HG02588 (cell line): Measurements from ENCODE around the gene CLTA.

Experiments
- ATAC-seq: cut with Tn5 transposase; IDR thresholded peaks from one replicate; pipeline ENCODE4 v1.9.1; 2021; ENCODE audit warnings: mild to moderate bottlenecking, moderate library complexity; ENCODE audit not compliant: unreplicated experiment

The CLTA gene

GRCh38 chr9:36187414-36187813 is 3.3 kb upstream of the CLTA start:
- ATAC-seq = no peak

- no peak for ATAC-seq
These were observed 2.5 kb upstream of the CLTA start for GRCh38 chr9:36188212-36188611.

- ATAC-seq = no peak
These were observed 745 bp upstream of the CLTA start for GRCh38 chr9:36189976-36190375.

- peak; percentile 2 for ATAC-seq
These were observed 547 bp downstream of the CLTA start for GRCh38 chr9:36191290-36191645.

GRCh38 chr9:36191686-36192085 is 965 bp downstream of the CLTA start:
- no peak for ATAC-seq

GRCh38 chr9:36192196-36192595 is 1.5 kb downstream of the CLTA start:
- no peak for ATAC-seq

GRCh38 chr9:36193023-36193422 is 2.3 kb downstream of the CLTA start:
- no peak for ATAC-seq

GRCh38 chr9:36194326-36195000 is 3.7 kb downstream of the CLTA start:
- no peak for ATAC-seq

GRCh38 chr9:36204906-36205547 is 14.3 kb downstream of the CLTA start:
- no peak for ATAC-seq

GRCh38 chr9:36207016-36207415 is 16.3 kb downstream of the CLTA start:
- no peak for ATAC-seq

- no peak for ATAC-seq
These were observed 16.9 kb downstream of the CLTA start for GRCh38 chr9:36207546-36208012.

GRCh38 chr9:36208521-36209253 is 18.0 kb downstream of the CLTA start:
- ATAC-seq = no peak

GRCh38 chr9:36210722-36211121 is 20.0 kb downstream of the CLTA start:
- no peak for ATAC-seq

GRCh38 chr9:36211510-36211909 is 20.8 kb downstream of the CLTA start:
- ATAC-seq = no peak

GRCh38 chr9:36213387-36213786 is 22.7 kb downstream of the CLTA start:
- no peak for ATAC-seq

- no peak for ATAC-seq
These were observed 23.3 kb downstream of the CLTA start for GRCh38 chr9:36213989-36214388.

GRCh38 chr9:36214571-36214970 is 23.9 kb downstream of the CLTA start:
- no peak for ATAC-seq

- ATAC-seq = no peak
These were observed 26.7 kb downstream of the CLTA start for GRCh38 chr9:36217256-36217968.

- ATAC-seq = no peak
These were observed 27.3 kb downstream of the CLTA start for GRCh38 chr9:36218011-36218410.

- no peak for ATAC-seq
These were observed 27.7 kb downstream of the CLTA start for GRCh38 chr9:36218411-36218901.

- ATAC-seq = no peak
These were observed 30.9 kb downstream of the CLTA start for GRCh38 chr9:36221667-36222066.
